ENCODE results near the gene MVB12A. TPM values are rescaled to one million over a fixed set of nuclear protein-coding genes. Genes with fewer than 3 reads are reported as not detected.

The MVB12A gene
- total RNA-seq, 2 donors from 2014 or later = 71.2 to 75.7 TPM

GRCh38 chr19:17390665-17391370 lies 29.0 kb upstream of the MVB12A start:
- Histone ChIP-seq H3K4me1 (replicated peaks) (peaks cover 3% of the 10 kb centered on the region), H3K27ac (no peak overlapping the region), H3K4me3 (peak overlapping the region; percentile 28 to 29), H3K36me3 (no peaks in the 10 kb centered on the region), H3K9me3 (no peaks in the 10 kb centered on the region), H3K27me3 (replicated peaks; ENCODE audit: insufficient read depth) (no peaks in the 10 kb centered on the region)
- TF ChIP-seq POLR2A (IDR thresholded peaks at IDR 0.05) = peak; percentile 12
- peak; percentile 43 to 94 (median 72) for TF ChIP-seq CTCF (IDR thresholded peaks at IDR 0.05)
- peak; percentile 55 for TF ChIP-seq POLR2AphosphoS5 (IDR thresholded peaks at IDR 0.05)
- DNase-seq (ENCODE audit: low spot score) = peak; percentile 85
- intact Hi-C loops (cut with DNase I) = no loop called here
- 1% methylated on average over 48 of the region's 50 CpGs for WGBS

GRCh38 chr19:17391371-17392151 lies 28.3 kb upstream of the MVB12A start:
- Histone ChIP-seq H3K36me3 (no peaks in the 10 kb centered on the region), H3K27ac (no peak overlapping the region), H3K27me3 (replicated peaks; ENCODE audit: insufficient read depth) (no peaks in the 10 kb centered on the region), H3K4me1 (replicated peaks) (peaks cover 3% of the 10 kb centered on the region), H3K4me3 (peak overlapping the region; percentile 28 to 29), H3K9me3 (no peaks in the 10 kb centered on the region)
- TF ChIP-seq CTCF (IDR thresholded peaks at IDR 0.05) (no peak), POLR2AphosphoS5 (IDR thresholded peaks at IDR 0.05) (no peak), POLR2A (IDR thresholded peaks at IDR 0.05) (no peak)
- intact Hi-C loops (cut with DNase I) = no loop called here
- 11% methylated on average over 26 of the region's 26 CpGs for WGBS
- no peak for DNase-seq (ENCODE audit: low spot score)

GRCh38 chr19:17393002-17393401 lies 26.8 kb upstream of the MVB12A start:
- H3K36me3 ChIP-seq = no peaks in the 10 kb centered on the region
- intact Hi-C loops (cut with DNase I) = no loop called here
- WGBS = 49% methylated on average over 2 of the region's 2 CpGs
- H3K4me1 ChIP-seq (replicated peaks) = peaks cover 3% of the 10 kb centered on the region
- no peak overlapping the region for H3K4me3 ChIP-seq
- H3K27me3 ChIP-seq (replicated peaks; ENCODE audit: insufficient read depth) = no peaks in the 10 kb centered on the region
- TF ChIP-seq POLR2AphosphoS5 (IDR thresholded peaks at IDR 0.05) (no peak), CTCF (IDR thresholded peaks at IDR 0.05) (no peak), POLR2A (IDR thresholded peaks at IDR 0.05) (no peak)
- no peak overlapping the region for H3K27ac ChIP-seq
- DNase-seq (ENCODE audit: low spot score) = no peak
- H3K9me3 ChIP-seq = no peaks in the 10 kb centered on the region

- Histone ChIP-seq H3K36me3 (no peaks in the 10 kb centered on the region), H3K4me1 (replicated peaks) (peaks cover 3% of the 10 kb centered on the region), H3K27ac (no peak within 1 kb of the TSS), H3K4me3 (no peak within 1 kb of the TSS), H3K27me3 (replicated peaks; ENCODE audit: insufficient read depth) (no peaks in the 10 kb centered on the region), H3K9me3 (no peaks in the 10 kb centered on the region)
- TF ChIP-seq POLR2A (IDR thresholded peaks at IDR 0.05) (no peak), POLR2AphosphoS5 (IDR thresholded peaks at IDR 0.05) (no peak), CTCF (IDR thresholded peaks at IDR 0.05) (no peak)
- no peak for DNase-seq (ENCODE audit: low spot score)
- WGBS = 35% methylated on average over 39 of the region's 41 CpGs
- intact Hi-C loops (cut with DNase I) = no loop called here
Measured at GRCh38 chr19:17393914-17394313, 25.9 kb upstream of the MVB12A start, which contains the start of gene CCDC194. TSS of gene CCDC194 (minus strand) at chr19:17394196. CDS start at chr19:17394158, 38 bp downstream.
